HepG2 (cell line): ENCODE results near the gene GAN. TPM values are rescaled to one million over a fixed set of nuclear protein-coding genes. Genes with fewer than 3 reads are reported as not detected.

Source experiments
- ATRX ChIP-seq: sonication (generic); formaldehyde crosslinking; IDR thresholded peaks from 2 replicates; pipeline ENCODE4 v1.4.0; 2020; ENCODE audit warnings: missing genetic modification reagents, borderline replicate concordance
- DPF2 ChIP-seq: sonication (generic); formaldehyde crosslinking; IDR thresholded peaks from 2 replicates; pipeline ENCODE4 v1.4.0; 2020; ENCODE audit warnings: mild to moderate bottlenecking, low read depth, missing genetic modification reagents, borderline replicate concordance
- HIVEP1 ChIP-seq: sonication (generic); formaldehyde crosslinking; IDR thresholded peaks from 2 replicates; pipeline ENCODE4 v1.4.0; 2020; ENCODE audit warnings: mild to moderate bottlenecking, missing genetic modification reagents
- SIN3A ChIP-seq: IDR thresholded peaks from 2 replicates; pipeline ENCODE4 v1.6.1; 2011; ENCODE audit warnings: low read depth, mild to moderate bottlenecking, control low read depth, low read length, borderline replicate concordance
- SIX4 ChIP-seq: sonication (generic); formaldehyde crosslinking; IDR thresholded peaks from 2 replicates; pipeline ENCODE4 v1.4.0; 2020; ENCODE audit warnings: missing genetic modification reagents
- SNAI1 ChIP-seq: sonication (generic); formaldehyde crosslinking; IDR thresholded peaks from 2 replicates; pipeline ENCODE4 v1.5.0; 2020; ENCODE audit warnings: mild to moderate bottlenecking, missing genetic modification reagents, borderline replicate concordance
- SOX5 ChIP-seq: IDR thresholded peaks from 2 replicates; pipeline ENCODE4 v1.6.1; 2016; ENCODE audit warnings: borderline replicate concordance
- SSRP1 ChIP-seq: IDR thresholded peaks from 2 replicates; pipeline ENCODE4 v1.6.1; 2016; ENCODE audit warnings: control low read depth
- SYNCRIP ChIP-seq: fragments of 200-400 bp; formaldehyde crosslinking; IDR thresholded peaks from 2 replicates; pipeline ENCODE4 v1.6.1; 2018; ENCODE audit warnings: mild to moderate bottlenecking, low read depth, low read length; ENCODE audit not compliant: insufficient read depth
- TCF12 ChIP-seq, 2 experiments: fragments of 450-650 bp in 1 of 2; sonication (generic) in 1 of 2; formaldehyde crosslinking in 1 of 2; IDR thresholded peaks; 2 replicates each; pipeline versions ENCODE4 v1.6.1 to v1.8.0; 2017 to 2022; ENCODE audit warnings: antibody characterized with exemption in 1 of 2, mild to moderate bottlenecking in 1 of 2, missing genetic modification reagents in 1 of 2, moderate library complexity in 1 of 2
- ZBTB42 ChIP-seq: sonication (generic); formaldehyde crosslinking; IDR thresholded peaks from 2 replicates; pipeline ENCODE4 v1.5.0; 2020; ENCODE audit warnings: mild to moderate bottlenecking, missing genetic modification reagents
- ZHX2 ChIP-seq, 2 experiments: sonication (generic) in 1 of 2; formaldehyde crosslinking in 1 of 2; IDR thresholded peaks; 2 replicates each; pipeline versions ENCODE4 v1.6.1 to v1.9.0; 2014 to 2022; ENCODE audit warnings: antibody characterized with exemption in 1 of 2, borderline replicate concordance in 1 of 2, inconsistent platforms in 1 of 2, low read depth in 1 of 2, missing genetic modification reagents in 1 of 2
- ZNF232 ChIP-seq: sonication (generic); formaldehyde crosslinking; IDR thresholded peaks from 2 replicates; pipeline ENCODE4 v1.4.0; 2020; ENCODE audit warnings: missing genetic modification reagents, borderline replicate concordance
- ZNF256 ChIP-seq: sonication (generic); formaldehyde crosslinking; conservative IDR thresholded peaks from 2 replicates; pipeline ENCODE4 v1.4.0; 2020; ENCODE audit warnings: missing genetic modification reagents
- ZNF44 ChIP-seq: sonication (generic); formaldehyde crosslinking; IDR thresholded peaks from 2 replicates; pipeline ENCODE4 v1.5.1; 2020; ENCODE audit warnings: mild to moderate bottlenecking, missing genetic modification reagents
- ZNF446 ChIP-seq: sonication (generic); formaldehyde crosslinking; IDR thresholded peaks from 2 replicates; pipeline ENCODE4 v1.5.0; 2020; ENCODE audit warnings: mild to moderate bottlenecking, missing genetic modification reagents
- ZNF501 ChIP-seq: sonication (generic); formaldehyde crosslinking; IDR thresholded peaks from 2 replicates; pipeline ENCODE4 v1.5.1; 2020; ENCODE audit warnings: mild to moderate bottlenecking, moderate library complexity, missing genetic modification reagents
- ZNF703 ChIP-seq: sonication (generic); formaldehyde crosslinking; IDR thresholded peaks from 2 replicates; pipeline ENCODE4 v1.5.1; 2020; ENCODE audit warnings: missing genetic modification reagents, mild to moderate bottlenecking, moderate library complexity, borderline replicate concordance
- ZNF713 ChIP-seq: sonication (generic); formaldehyde crosslinking; IDR thresholded peaks from 2 replicates; pipeline ENCODE4 v1.4.0; 2020; ENCODE audit warnings: mild to moderate bottlenecking, missing genetic modification reagents
- polyA plus RNA-seq, 8 experiments: library from polyadenylated mRNA; depleted of rRNA in 3 of 8; stranded (reverse) in 7 of 8; unstranded in 1 of 8; fragments of >200 nt; fragmentation: Illumina TruSeq in 4 of 8; extraction: Trizol in 4 of 8; gene quantifications; 2 replicates each; pipeline versions ENCODE4 v1.2.1 to v1.2.3, GENCODE V29; 2011 to 2016; ENCODE audit warnings: low read depth in 4 of 8, missing spikeins in 1 of 8, mixed read lengths in 1 of 8; ENCODE audit not compliant: insufficient read depth in 1 of 8
- total RNA-seq, 5 experiments: library from RNA; depleted of rRNA; stranded (reverse); fragments of >200 nt; fragmentation: Illumina TruSeq; extraction: Trizol; gene quantifications; 2 replicates each; pipeline ENCODE4 v1.2.3, GENCODE V29; 2016; ENCODE audit warnings: low read depth in 1 of 5
- TF ChIP-seq, protein P1 (sequence below): sonication (generic); formaldehyde crosslinking; IDR thresholded peaks from 2 replicates; pipeline ENCODE4 v1.4.0; 2020; ENCODE audit warnings: missing genetic modification reagents, low read depth, mild to moderate bottlenecking, borderline replicate concordance

GAN gene
- total and polyA plus RNA-seq, 2 of the 13 experiments (the other 11 are each of a cell fraction or from before 2014, with no cell fraction given) = 4.3 to 11.0 TPM

- TF ChIP-seq TCF12 (IDR thresholded peaks at IDR 0.05) (no peak), TCF12 (CRISPR knock-in tag; IDR thresholded peaks at IDR 0.05) (no peak), SNAI1 (CRISPR knock-in tag) (peak; percentile 67; the same call in 1 of the 2 replicates), ATRX (CRISPR knock-in tag) (no peak), ZNF256 (CRISPR knock-in tag) (no peak), ZNF232 (CRISPR knock-in tag) (peak; percentile 64; the same call in 1 of the 2 replicates), HIVEP1 (peak; percentile 84), ZHX2 (IDR thresholded peaks at IDR 0.05; ENCODE audit: low read depth) (0 out of 2 replicates have a peak, but pooled peaks have one; percentile 35), ZHX2 (CRISPR knock-in tag; IDR thresholded peaks at IDR 0.05; ENCODE audit: borderline replicate concordance) (no peak), SIX4 (CRISPR knock-in tag) (no peak), SYNCRIP (no peak), SOX5 (CRISPR knock-in tag) (no peak), ZNF44 (CRISPR knock-in tag) (peak; percentile 90; the same call in 1 of the 2 replicates), ZNF703 (CRISPR knock-in tag) (no peak), ZNF446 (CRISPR knock-in tag) (0 out of 2 replicates have a peak, but pooled peaks have one; percentile 69), ZNF501 (peak; percentile 94), SSRP1 (CRISPR knock-in tag) (peak; percentile 81; the same call in 1 of the 2 replicates), ZNF713 (CRISPR knock-in tag) (0 out of 2 replicates have a peak, but pooled peaks have one; percentile 27), DPF2 (CRISPR knock-in tag) (no peak; the same call in 1 of the 2 replicates), SIN3A (0 out of 2 replicates have a peak, but pooled peaks have one; percentile 23), ZBTB42 (CRISPR knock-in tag) (0 out of 2 replicates have a peak, but pooled peaks have one; percentile 70)
- TF ChIP-seq, protein P1, sequence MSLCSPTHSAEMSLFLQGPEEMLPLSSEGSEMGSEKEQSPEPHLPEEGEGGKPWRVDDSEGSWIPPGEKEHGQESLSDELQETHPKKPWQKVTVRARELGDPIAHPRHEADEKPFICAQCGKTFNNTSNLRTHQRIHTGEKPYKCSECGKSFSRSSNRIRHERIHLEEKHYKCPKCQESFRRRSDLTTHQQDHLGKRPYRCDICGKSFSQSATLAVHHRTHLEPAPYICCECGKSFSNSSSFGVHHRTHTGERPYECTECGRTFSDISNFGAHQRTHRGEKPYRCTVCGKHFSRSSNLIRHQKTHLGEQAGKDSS (CRISPR knock-in tag) = no peak; the same call in 1 of the 2 replicates
Measured at GRCh38 chr16:81403601-81404391, 89.0 kb downstream of the GAN start (continued).
